ENCODE measurements around the gene RNU7-1. TPM values are rescaled to one million over a fixed set of nuclear protein-coding genes. Genes with fewer than 3 reads are reported as not detected.
"Not testable (repeated sequence)": the region's sequence is repeated elsewhere in the genome, so short reads cannot be mapped to it uniquely, and the experiment has no call there.

Gene RNU7-1
- total RNA-seq (ENCODE audit: insufficient read depth, low replicate concordance), result not detected

DNA sequence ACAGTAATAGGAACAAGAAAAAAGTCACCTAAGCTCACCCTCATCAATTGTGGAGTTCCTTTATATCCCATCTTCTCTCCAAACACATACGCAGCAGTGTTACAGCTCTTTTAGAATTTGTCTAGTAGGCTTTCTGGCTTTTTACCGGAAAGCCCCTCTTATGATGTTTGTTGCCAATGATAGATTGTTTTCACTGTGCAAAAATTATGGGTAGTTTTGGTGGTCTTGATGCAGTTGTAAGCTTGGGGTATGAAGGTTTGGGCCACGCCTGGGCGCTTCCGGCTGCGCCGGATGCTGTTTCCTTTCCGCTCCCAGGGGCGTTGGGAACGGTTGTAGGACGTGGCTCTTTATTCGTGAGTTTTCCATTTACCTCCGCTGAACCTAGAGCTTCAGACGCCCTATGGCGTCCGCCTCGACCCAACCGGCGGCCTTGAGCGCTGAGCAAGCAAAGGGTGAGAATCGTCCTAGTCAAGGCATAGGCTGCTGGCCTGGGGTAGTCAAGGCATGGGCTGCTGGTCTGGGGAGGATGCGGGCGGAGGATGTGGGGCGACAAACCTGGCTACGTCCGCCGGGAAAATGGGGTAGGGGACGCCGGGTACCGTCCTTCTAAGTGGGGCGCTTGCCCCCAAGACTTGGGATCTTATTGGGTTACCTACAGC lies at the start of gene RNU7-1, which contains the start of gene C12orf57:
Gene RNU7-1, plus strand, starts transcription at position 95 of the 659 bp plus-strand sequence.
Gene C12orf57, plus strand, starts transcription at position 301 of the 659 bp plus-strand sequence. Its CDS starts 100 bp downstream, at position 401.
- peak; percentile 96 for DNase-seq (ENCODE audit: low spot score)

GRCh38 chr12:6894321-6894720 lies 49.3 kb upstream of the RNU7-1 start:
- DNase-seq (ENCODE audit: low spot score), result no peak

DNA sequence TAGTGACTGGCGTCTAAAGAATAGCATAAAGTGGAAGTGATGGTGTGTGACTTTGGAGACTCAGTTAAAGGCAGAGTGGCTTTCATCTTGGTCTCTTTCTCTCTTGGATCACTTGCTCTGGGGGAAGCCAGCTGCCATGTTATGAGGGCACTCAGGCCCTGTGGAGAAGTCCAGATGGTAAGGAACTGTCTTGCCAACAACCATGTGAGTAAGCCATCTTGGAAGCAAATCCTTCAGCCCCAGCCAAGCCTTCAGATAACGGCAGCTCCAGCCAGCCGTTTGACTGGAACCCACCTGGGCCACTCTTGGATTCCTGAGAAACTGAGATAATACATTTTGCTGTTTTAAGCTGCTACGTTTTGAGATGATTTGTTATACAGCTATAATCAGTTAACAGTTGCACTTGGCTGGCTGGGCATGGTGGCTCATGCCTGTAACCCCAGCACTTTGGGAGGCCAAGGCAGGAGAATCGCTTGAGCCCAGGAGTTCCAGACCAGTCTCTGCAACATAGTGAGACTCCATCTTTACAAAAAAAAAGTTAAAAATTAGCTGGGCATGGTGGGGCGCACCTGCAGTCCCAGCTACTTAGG lies 46.7 kb upstream of the RNU7-1 start:
- no peak for DNase-seq (ENCODE audit: low spot score)

- no peak for DNase-seq (ENCODE audit: low spot score)
These were observed 44.2 kb upstream of the RNU7-1 start for GRCh38 chr12:6899427-6899826.

GRCh38 chr12:6899837-6900519 lies 43.6 kb upstream of the RNU7-1 start:
- DNase-seq (ENCODE audit: low spot score), result peak; percentile 69

DNA sequence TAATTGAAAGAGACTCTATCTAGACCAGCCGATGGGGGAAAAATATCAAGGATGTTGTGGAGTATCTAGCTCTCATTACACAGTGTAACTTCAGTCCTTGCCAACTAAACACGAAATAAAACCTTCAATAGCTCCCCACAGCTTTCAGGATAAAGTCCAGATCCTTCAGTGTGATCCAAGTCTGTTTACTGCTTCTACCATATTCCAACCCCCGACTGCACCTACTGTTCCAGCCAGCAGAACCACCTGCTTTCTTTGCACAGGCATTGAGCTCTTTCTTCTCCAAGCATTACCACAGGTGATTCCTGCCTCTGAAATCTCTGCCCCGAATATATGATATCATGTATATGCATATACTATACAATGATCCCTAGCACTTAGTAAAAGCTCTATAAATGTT lies 41.2 kb upstream of the RNU7-1 start:
- DNase-seq (ENCODE audit: low spot score), result no peak

DNA sequence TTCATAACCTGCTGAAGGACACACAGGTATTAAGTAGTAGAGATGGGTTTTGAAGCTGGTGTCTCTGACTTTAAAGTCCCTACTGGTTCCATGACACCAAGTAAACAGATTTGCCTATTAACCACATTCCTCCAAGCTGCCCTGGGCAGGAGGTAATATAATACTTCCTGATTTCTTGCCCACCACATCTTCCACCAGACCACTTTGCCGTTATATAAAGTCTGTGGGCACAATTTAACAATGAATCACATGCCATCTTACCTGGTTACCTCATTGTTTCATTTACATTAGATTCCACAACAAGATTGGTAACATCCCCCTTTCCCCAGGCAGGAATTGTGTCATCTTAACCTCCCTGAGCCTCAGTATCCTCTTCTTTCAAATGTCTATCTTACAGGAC lies 39.9 kb upstream of the RNU7-1 start:
- no peak for DNase-seq (ENCODE audit: low spot score)

DNA sequence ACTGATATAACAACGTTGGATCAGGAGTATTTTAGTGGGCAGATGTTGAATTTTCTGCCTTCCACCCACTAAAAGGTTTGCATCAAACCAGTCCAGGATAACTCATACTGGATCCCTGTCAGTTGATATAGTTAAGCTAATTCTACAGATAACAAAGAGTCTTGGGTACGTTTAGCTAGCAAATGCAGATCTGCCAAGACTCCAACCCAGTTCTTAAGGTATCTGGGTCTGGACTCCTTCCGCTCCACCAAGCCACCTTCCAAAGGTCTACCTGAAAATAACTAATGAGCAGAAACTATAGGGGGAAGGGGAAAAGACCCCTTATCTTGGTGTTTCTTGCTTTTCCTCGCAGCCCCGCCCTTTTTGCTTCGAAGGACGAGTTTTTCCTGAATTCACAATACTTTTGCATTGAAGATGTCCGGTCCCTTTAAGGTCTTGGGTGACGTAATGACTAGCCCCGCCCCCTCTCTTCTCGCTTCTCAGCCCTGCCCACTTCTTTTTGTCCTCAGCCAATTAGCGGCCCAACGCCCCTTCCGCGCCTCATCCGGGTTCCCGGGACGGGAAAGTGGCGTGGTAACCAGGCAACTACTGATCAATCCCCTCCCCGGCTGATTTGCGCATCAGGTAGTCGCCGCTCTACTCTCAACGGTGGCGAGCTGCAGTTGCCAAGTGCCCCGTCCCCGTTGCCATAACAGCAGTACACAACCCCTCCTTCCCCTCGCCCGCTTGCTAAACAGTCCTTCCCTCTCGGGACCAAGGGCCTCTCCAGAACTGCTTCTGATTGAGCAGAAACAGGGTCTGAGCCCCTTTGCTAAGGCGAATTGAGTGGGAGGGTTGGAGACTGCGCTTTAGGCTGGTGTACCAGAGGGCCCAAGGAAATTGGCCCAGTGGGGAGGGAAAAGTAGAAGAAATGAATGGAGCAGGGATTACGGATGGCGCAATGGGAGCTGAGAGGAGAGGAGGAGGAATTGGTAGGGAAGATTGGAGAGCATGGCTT lies 39.0 kb upstream of the RNU7-1 start, which contains the start of gene LRRC23:
Gene LRRC23, plus strand, starts transcription at position 543 of the 997 bp plus-strand sequence. CDS start 812 bp downstream, outside the sequence.
- DNase-seq (ENCODE audit: low spot score), result peak; percentile 99

DNA sequence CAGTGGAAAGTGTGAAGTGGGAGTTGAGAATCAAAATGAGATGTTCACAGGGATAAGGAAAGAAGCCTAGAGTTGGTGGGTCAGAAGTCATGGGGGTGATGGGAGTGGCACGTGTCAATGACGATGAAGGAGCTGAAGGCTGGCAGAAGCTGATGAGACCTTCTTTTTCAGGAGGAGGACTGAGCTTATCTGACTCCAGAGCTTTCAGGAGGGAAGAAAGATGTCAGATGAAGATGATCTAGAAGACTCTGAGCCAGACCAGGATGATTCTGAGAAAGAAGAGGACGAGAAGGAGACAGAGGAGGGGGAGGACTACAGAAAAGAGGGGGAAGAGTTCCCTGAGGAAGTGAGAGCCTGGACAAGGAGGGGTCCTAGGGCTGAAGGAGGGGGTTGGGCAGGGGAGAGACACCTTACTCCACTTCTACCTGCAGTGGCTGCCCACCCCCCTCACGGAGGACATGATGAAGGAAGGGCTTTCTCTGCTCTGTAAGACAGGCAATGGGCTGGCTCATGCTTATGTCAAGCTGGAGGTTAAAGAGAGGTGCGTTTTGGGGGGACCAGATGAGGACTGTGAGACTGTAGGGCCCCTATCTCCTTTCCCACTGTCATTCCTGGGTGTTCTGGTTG lies 38.1 kb upstream of the RNU7-1 start:
- DNase-seq (ENCODE audit: low spot score), result no peak

- not testable (repeated sequence) for DNase-seq (ENCODE audit: low spot score)
These were observed 35.5 kb upstream of the RNU7-1 start for GRCh38 chr12:6908141-6908540.

GRCh38 chr12:6909421-6910145 lies 34.0 kb upstream of the RNU7-1 start:
- DNase-seq (ENCODE audit: low spot score), result no peak

GRCh38 chr12:6912164-6912935 lies 31.3 kb upstream of the RNU7-1 start:
- DNase-seq (ENCODE audit: low spot score), result no peak

DNA sequence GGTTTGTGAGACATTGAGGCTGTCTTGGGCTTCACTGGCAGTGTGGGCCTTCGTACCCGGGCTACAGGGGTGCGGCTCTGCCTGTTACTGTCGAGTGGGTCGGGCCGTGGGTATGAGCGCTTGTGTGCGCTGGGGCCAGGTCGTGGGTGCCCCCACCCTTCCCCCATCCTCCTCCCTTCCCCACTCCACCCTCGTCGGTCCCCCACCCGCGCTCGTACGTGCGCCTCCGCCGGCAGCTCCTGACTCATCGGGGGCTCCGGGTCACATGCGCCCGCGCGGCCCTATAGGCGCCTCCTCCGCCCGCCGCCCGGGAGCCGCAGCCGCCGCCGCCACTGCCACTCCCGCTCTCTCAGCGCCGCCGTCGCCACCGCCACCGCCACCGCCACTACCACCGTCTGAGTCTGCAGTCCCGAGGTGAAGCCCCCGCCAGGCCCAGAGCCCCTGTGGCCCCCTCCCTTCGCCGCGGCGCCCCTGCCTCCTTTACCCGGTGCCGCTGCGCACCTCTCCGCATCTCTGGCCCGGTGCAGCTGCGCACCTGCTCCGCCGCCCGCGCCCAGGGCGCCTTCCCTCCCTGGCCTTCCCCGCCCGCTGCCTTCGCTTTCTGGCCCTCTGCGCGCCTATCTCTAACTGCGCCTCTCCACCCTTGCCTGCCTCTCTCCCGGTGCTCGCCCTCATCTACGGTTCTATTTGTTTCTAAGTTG lies 29.2 kb upstream of the RNU7-1 start, which contains the start of gene ENO2:
Gene ENO2, plus strand, starts transcription at position 335 of the 701 bp plus-strand sequence. CDS start 1,253 bp downstream, outside the sequence.
- DNase-seq (ENCODE audit: low spot score), result peak; percentile 83

GRCh38 chr12:6914947-6915788 lies 28.4 kb upstream of the RNU7-1 start:
- no peak for DNase-seq (ENCODE audit: low spot score)

DNA sequence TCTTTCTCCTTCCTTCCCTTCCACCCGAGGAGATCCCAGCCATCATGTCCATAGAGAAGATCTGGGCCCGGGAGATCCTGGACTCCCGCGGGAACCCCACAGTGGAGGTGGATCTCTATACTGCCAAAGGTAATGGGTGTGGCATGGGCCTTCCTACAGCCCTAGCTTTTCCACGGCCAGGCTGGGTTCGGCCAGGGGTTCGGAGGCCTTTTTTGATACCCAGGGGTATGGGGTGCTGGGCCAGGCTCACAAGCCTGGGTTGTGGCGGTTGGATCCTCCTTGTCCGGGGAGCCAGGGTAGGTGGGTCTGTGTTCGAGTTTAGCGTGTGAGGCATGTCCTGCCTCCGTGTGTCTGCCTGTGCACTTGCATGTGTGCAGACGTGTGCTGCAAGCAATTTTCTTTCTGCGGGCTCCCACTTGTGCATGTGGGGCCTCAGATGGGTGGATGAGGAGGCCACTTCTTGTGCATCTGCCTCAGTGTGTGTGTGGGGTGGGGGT lies 27.8 kb upstream of the RNU7-1 start:
- no peak for DNase-seq (ENCODE audit: low spot score)

GRCh38 chr12:6916426-6917200 lies 27.0 kb upstream of the RNU7-1 start:
- no peak for DNase-seq (ENCODE audit: low spot score)

All from umbilical cord (tissue), 2 donors.